ENCODE data around the gene KCTD10. TPM values are rescaled to one million over a fixed set of nuclear protein-coding genes. Genes with fewer than 3 reads are reported as not detected.

Gene KCTD10
- total RNA-seq, 4 donors from 2014 or later: 67.2 to 126 (median 79.5) TPM

DNA sequence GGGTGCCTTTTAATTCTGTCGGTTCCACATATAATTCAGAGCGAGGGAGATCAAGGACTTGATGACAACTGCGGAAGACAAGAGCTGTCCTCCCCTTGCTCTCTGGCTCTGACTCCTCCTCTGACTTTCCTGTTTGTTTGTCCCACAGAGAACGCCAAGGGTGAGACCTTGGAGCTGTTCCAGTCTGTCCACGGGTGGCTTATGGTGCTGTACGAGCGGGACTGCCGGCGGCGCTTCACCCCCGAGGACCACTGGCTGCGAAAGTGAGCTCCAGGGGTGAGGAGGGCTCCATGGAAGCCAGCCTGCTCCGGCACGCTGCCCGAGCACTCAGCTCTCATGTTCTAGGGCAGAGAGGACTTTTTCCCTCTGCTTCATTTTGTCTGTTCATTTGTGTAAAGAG, 33.1 kb upstream of the KCTD10 start:
- Histone ChIP-seq H3K36me3 (peaks cover 0 to 66% (median 24%) of the 10 kb centered on the region in 4 donors), H3K9me3 (no peaks in the 10 kb centered on the region), H3K27me3 (no peaks in the 10 kb centered on the region), H3K4me3 (no peak overlapping the region), H3K4me1 (no peaks in the 10 kb centered on the region), H3K27ac (no peak overlapping the region)
- TF ChIP-seq, protein P1, sequence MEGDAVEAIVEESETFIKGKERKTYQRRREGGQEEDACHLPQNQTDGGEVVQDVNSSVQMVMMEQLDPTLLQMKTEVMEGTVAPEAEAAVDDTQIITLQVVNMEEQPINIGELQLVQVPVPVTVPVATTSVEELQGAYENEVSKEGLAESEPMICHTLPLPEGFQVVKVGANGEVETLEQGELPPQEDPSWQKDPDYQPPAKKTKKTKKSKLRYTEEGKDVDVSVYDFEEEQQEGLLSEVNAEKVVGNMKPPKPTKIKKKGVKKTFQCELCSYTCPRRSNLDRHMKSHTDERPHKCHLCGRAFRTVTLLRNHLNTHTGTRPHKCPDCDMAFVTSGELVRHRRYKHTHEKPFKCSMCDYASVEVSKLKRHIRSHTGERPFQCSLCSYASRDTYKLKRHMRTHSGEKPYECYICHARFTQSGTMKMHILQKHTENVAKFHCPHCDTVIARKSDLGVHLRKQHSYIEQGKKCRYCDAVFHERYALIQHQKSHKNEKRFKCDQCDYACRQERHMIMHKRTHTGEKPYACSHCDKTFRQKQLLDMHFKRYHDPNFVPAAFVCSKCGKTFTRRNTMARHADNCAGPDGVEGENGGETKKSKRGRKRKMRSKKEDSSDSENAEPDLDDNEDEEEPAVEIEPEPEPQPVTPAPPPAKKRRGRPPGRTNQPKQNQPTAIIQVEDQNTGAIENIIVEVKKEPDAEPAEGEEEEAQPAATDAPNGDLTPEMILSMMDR (IDR thresholded peaks at IDR 0.05): no peak
- no peak for TF ChIP-seq POLR2AphosphoS5 (IDR thresholded peaks at IDR 0.05)
- TF ChIP-seq POLR2A (IDR thresholded peaks at IDR 0.05): no peak
- TF ChIP-seq EP300 (IDR thresholded peaks at IDR 0.05; ENCODE audit: low read depth): no peak
- intact Hi-C loops (cut with DNase I; ENCODE audit: low total_unique reads): no loop called here
- WGBS, 2 donors (ENCODE audit: low coverage in 1 of 2): 91% methylated on average over 15 of the region's 15 CpGs; no CpG with 5 or more reads in 1 of the 2 donors
- DNase-seq: no peak
- in situ Hi-C loops (cut with MboI; ENCODE audit: low pct_ligation_motif_present in 1 of 4, low pct_unique_long_range_greater_than_20kb in 1 of 4, low sequenced_read_pairs in 3 of 4): loop anchor here in 1 of 4 donors (10.0 kb wide), 1 partner anchor 265 kb away; no protein-coding TSS in a partner anchor

DNA sequence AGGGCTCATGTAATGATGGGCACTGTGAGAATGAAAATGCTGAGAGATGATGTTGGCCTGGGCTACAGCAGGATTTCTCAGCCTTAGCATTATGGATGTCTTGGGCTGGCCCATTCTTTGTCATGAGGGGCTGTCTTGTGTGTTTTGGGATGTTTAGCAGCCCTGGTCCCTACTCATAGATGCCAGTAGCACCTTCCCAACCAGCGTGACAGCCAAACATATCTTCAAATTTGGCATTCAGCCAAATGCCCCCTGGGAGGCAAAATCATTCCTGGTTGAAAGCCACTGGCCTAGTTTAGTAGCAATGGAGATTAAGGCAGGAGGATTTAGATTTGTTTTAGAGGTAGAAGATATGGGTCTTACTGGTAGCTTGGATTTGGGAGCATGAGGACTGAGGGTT, 27.0 kb upstream of the KCTD10 start:
- no peak for TF ChIP-seq POLR2AphosphoS5 (IDR thresholded peaks at IDR 0.05)
- TF ChIP-seq EP300 (IDR thresholded peaks at IDR 0.05; ENCODE audit: low read depth): no peak
- TF ChIP-seq POLR2A (IDR thresholded peaks at IDR 0.05): no peak
- TF ChIP-seq, protein P1 (IDR thresholded peaks at IDR 0.05): no peak
- 63% methylated on average over 1 of the region's 1 CpG; no CpG with 5 or more reads in 1 of the 2 donors for WGBS, 2 donors (ENCODE audit: low coverage in 1 of 2)
- no peak overlapping the region for H3K4me3 ChIP-seq
- intact Hi-C loops (cut with DNase I; ENCODE audit: low total_unique reads) (no loop called here), in situ Hi-C loops (cut with MboI; ENCODE audit: low pct_ligation_motif_present in 1 of 4, low pct_unique_long_range_greater_than_20kb in 1 of 4, low sequenced_read_pairs in 3 of 4) (no loop called here)
- H3K27ac ChIP-seq: no peak overlapping the region
- no peaks in the 10 kb centered on the region for H3K27me3 ChIP-seq
- no peaks in the 10 kb centered on the region for H3K4me1 ChIP-seq
- H3K36me3 ChIP-seq: peaks cover 0 to 84% (median 34%) of the 10 kb centered on the region in 4 donors
- H3K9me3 ChIP-seq: no peaks in the 10 kb centered on the region
- no peak for DNase-seq

DNA sequence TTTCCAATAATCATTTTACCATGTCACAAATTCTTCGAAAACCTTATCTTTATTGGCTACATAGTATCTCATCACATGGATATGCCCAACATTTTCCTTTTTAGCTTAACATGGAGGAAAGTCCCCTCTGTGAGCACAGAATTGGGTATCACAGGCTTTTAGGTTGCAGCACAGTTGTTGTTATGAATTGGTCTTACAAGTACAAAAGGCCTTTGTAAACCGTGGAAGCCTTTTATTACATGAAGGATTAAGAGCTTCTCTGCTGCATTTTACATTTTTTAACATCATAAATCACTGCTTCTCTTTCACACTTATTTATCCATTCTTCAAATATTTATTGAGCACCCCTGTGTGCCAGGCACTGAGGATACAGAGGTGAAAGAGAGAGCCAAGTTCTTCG, 26.5 kb upstream of the KCTD10 start:
- Histone ChIP-seq H3K9me3 (no peaks in the 10 kb centered on the region), H3K27ac (no peak overlapping the region), H3K4me3 (no peak overlapping the region), H3K36me3 (peaks cover 0 to 86% (median 36%) of the 10 kb centered on the region in 4 donors), H3K27me3 (no peaks in the 10 kb centered on the region), H3K4me1 (no peaks in the 10 kb centered on the region)
- no peak for TF ChIP-seq POLR2A (IDR thresholded peaks at IDR 0.05)
- TF ChIP-seq, protein P1 (IDR thresholded peaks at IDR 0.05): no peak
- TF ChIP-seq POLR2AphosphoS5 (IDR thresholded peaks at IDR 0.05): no peak
- in situ Hi-C loops (cut with MboI; ENCODE audit: low pct_ligation_motif_present in 1 of 4, low pct_unique_long_range_greater_than_20kb in 1 of 4, low sequenced_read_pairs in 3 of 4) (no loop called here), intact Hi-C loops (cut with DNase I; ENCODE audit: low total_unique reads) (no loop called here)
- WGBS, 2 donors (ENCODE audit: low coverage in 1 of 2): 68 to 74% methylated on average over 3 of the region's 3 CpGs
- DNase-seq: no peak

DNA sequence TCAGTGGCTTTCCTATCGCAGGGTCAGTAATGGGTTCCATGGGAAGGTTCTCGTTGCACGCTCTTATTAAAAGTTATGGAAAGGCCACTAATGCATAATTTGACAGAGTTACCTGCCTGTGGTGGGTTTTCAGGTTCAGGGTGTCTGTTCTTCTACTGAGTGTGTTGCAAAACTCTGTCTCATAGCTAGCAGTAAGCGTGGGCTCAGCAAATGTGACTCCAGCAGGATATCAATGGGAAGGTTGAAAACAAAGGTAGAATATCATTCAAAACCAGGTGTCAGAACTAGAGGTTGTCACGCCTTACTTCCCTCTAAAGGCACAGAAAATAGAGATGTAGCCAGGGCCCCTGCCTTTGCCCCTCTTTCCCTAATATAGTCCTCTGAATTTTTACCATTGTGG, 25.2 kb upstream of the KCTD10 start:
- TF ChIP-seq EP300 (IDR thresholded peaks at IDR 0.05; ENCODE audit: low read depth): no peak
- TF ChIP-seq POLR2A (IDR thresholded peaks at IDR 0.05): no peak
- TF ChIP-seq POLR2AphosphoS5 (IDR thresholded peaks at IDR 0.05): no peak
- TF ChIP-seq, protein P1 (IDR thresholded peaks at IDR 0.05): no peak
- intact Hi-C loops (cut with DNase I; ENCODE audit: low total_unique reads) (no loop called here), in situ Hi-C loops (cut with MboI; ENCODE audit: low pct_ligation_motif_present in 1 of 4, low pct_unique_long_range_greater_than_20kb in 1 of 4, low sequenced_read_pairs in 3 of 4) (no loop called here)
- DNase-seq: no peak
- Histone ChIP-seq H3K9me3 (no peaks in the 10 kb centered on the region), H3K36me3 (peaks cover 0 to 84% (median 41%) of the 10 kb centered on the region in 4 donors), H3K4me1 (no peaks in the 10 kb centered on the region), H3K4me3 (no peak overlapping the region), H3K27me3 (no peaks in the 10 kb centered on the region), H3K27ac (no peak overlapping the region)
- 97 to 100% methylated on average over 2 to 5 of the region's 5 CpGs for WGBS, 2 donors (ENCODE audit: low coverage in 1 of 2)

All from transverse colon (tissue), 4 donors.